ENCODE results near the gene UQCRHL.
"Not testable (repeated sequence)": the region's sequence is repeated elsewhere in the genome, so short reads cannot be mapped to it uniquely, and the experiment has no call there.

Gene UQCRHL

DNA sequence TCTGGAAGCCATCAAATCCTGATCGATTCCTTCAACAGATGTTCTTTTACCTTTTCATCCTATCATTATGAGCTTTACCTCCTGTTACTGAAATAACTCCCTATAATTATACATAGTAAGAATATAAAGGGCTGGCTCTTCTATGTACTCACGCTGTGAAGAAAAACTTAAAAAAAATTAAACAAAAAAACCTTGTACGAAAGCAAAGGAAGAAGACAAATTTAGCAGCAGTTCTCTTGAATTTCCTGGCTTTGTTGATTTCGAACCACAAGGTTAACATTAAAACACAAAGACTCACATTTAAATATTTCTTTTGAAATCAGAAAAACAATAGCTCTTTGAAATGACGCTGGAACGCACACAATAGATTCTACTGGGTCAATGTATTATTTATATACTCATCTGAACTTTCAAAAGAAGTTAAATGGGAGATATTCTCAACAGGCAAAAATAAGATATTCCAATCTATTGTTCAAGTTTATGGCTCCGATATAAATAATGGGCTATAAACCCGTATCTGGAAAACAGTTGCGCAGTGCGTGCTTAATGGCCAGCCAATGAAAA lies 26.5 kb upstream of the UQCRHL start:
- peaks cover 0 to 48% (median 23%) of the 10 kb centered on the region in 4 donors for H3K4me1 ChIP-seq
- H3K27me3 ChIP-seq = no peaks in the 10 kb centered on the region
- H3K36me3 ChIP-seq = no peaks in the 10 kb centered on the region
- no peak for DNase-seq
- intact Hi-C loops (cut with DNase I; ENCODE audit: low total_unique reads) = no loop called here
- no peak for TF ChIP-seq CTCF (IDR thresholded peaks at IDR 0.05)
- peak overlapping the region; percentile 83 to 85 for H3K4me3 ChIP-seq
- H3K9me3 ChIP-seq = no peaks in the 10 kb centered on the region
- H3K27ac ChIP-seq = peak overlapping the region; percentile 99

- no peaks in the 10 kb centered on the region for H3K9me3 ChIP-seq
- intact Hi-C loops (cut with DNase I; ENCODE audit: low total_unique reads) = no loop called here
- no peak for TF ChIP-seq CTCF (IDR thresholded peaks at IDR 0.05)
- H3K4me1 ChIP-seq = peaks cover 0 to 48% (median 23%) of the 10 kb centered on the region in 4 donors
- peak; percentile 64 to 83 for DNase-seq
- peak overlapping the region; percentile 99 for H3K27ac ChIP-seq
- peak overlapping the region; percentile 83 to 85 for H3K4me3 ChIP-seq
- H3K36me3 ChIP-seq = no peaks in the 10 kb centered on the region
- no peaks in the 10 kb centered on the region for H3K27me3 ChIP-seq
Observed at GRCh38 chr1:15833069-15833679, 25.7 kb upstream of the UQCRHL start.

GRCh38 chr1:15830258-15830657 lies 22.8 kb upstream of the UQCRHL start:
- H3K9me3 ChIP-seq = no peaks in the 10 kb centered on the region
- peaks cover 0 to 51% (median 20%) of the 10 kb centered on the region in 4 donors for H3K4me1 ChIP-seq
- TF ChIP-seq CTCF (IDR thresholded peaks at IDR 0.05) = no peak
- H3K27ac ChIP-seq = peak overlapping the region; percentile 69 to 99
- H3K27me3 ChIP-seq = no peaks in the 10 kb centered on the region
- intact Hi-C loops (cut with DNase I; ENCODE audit: low total_unique reads) = no loop called here
- H3K4me3 ChIP-seq = no peak overlapping the region
- no peaks in the 10 kb centered on the region for H3K36me3 ChIP-seq
- DNase-seq = no peak

- not testable (repeated sequence) for H3K27me3 ChIP-seq, H3K9me3 ChIP-seq, DNase-seq, H3K4me3 ChIP-seq, H3K36me3 ChIP-seq, H3K27ac ChIP-seq
- intact Hi-C loops (cut with DNase I; ENCODE audit: low total_unique reads) = loop anchor here (5.0 kb wide), 1 partner anchor 133 kb away; no protein-coding TSS in a partner anchor
- H3K4me1 ChIP-seq = peaks cover 0 to 56% (median 21%) of the 10 kb centered on the region in 4 donors
Observed at GRCh38 chr1:15828931-15829330, 21.5 kb upstream of the UQCRHL start.

DNA sequence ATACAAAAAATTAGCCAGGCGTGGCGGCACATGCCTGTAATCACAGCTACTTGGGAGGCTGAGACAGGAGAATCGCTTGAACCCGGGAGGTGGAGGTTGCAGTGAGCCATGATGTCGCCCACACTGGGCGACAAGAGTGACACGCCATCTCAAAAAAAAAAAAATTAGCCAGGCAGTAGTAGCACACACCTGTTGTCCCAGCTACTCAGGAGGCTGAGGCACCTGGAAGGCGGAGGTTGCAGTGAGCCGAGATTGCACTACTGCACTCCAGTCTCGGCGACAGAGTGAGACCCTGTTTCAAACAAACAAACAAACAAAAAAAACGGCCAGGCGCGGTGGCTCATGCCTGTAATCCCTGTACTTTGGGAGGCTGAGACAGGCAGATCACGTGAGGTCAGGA lies 20.1 kb upstream of the UQCRHL start:
- H3K4me1 ChIP-seq = peaks cover 0 to 45% (median 16%) of the 10 kb centered on the region in 4 donors
- not testable (repeated sequence) for H3K27ac ChIP-seq, H3K36me3 ChIP-seq, H3K9me3 ChIP-seq, DNase-seq, H3K4me3 ChIP-seq, H3K27me3 ChIP-seq
- intact Hi-C loops (cut with DNase I; ENCODE audit: low total_unique reads) = loop anchor here (5.0 kb wide), 1 partner anchor 135 kb away; no protein-coding TSS in a partner anchor

GRCh38 chr1:15826810-15827507 lies 19.5 kb upstream of the UQCRHL start:
- intact Hi-C loops (cut with DNase I; ENCODE audit: low total_unique reads) = loop anchor here (5.0 kb wide), 1 partner anchor 135 kb away; no protein-coding TSS in a partner anchor
- no peak overlapping the region for H3K4me3 ChIP-seq
- H3K36me3 ChIP-seq = no peaks in the 10 kb centered on the region
- H3K4me1 ChIP-seq = peaks cover 0 to 39% (median 13%) of the 10 kb centered on the region in 4 donors
- no peaks in the 10 kb centered on the region for H3K27me3 ChIP-seq
- no peak for TF ChIP-seq CTCF (IDR thresholded peaks at IDR 0.05)
- no peak for DNase-seq
- H3K27ac ChIP-seq = peak overlapping the region in 1 of 2 donors; percentile 58
- H3K9me3 ChIP-seq = no peaks in the 10 kb centered on the region
